GM12878 (cell line): ENCODE results near the gene NBPF15. TPM values are rescaled to one million over a fixed set of nuclear protein-coding genes. Genes with fewer than 3 reads are reported as not detected.
"Not testable (repeated sequence)": the region's sequence is repeated elsewhere in the genome, so short reads cannot be mapped to it uniquely, and the experiment has no call there.

Experiments used
- ATAC-seq: fragments of 200-7000 bp; cut with Tn5 transposase; 3 replicates; pipeline ENCODE4 v1.9.1; 2020; ENCODE audit warnings: mild to moderate bottlenecking, moderate library complexity
- BruUV-seq: library from RNA; stranded (reverse); fragments of 400-500 nt; replicated peaks from 2 replicates; lab custom pipeline; 2021; lab: Mats Ljungman, UMichigan
- CTCF ChIA-PET: fragments of 300-600 bp; sonication (Branson Sonifier 250); formaldehyde crosslinking; extraction: SDS; loops from one replicate; lab custom pipeline; 2021; ENCODE audit warnings: inconsistent platforms; lab: Yijun Ruan, JAX
- POLR2A ChIA-PET: fragments of 350-600 bp; formaldehyde crosslinking; extraction: SDS; loops from one replicate; lab custom pipeline; 2021; ENCODE audit warnings: inconsistent platforms; lab: Charles Lee
- RAD21 ChIA-PET: fragments of 300-600 bp; sonication (Branson Sonifier 250); formaldehyde crosslinking; loops from one replicate; lab custom pipeline; 2023; ENCODE audit warnings: antibody characterized with exemption; ENCODE audit not compliant: unreplicated experiment; lab: Charles Lee
- SMC1A ChIA-PET: fragments of 300-600 bp; sonication (Branson Sonifier 250); formaldehyde crosslinking; loops from one replicate; lab custom pipeline; 2023; ENCODE audit not compliant: unreplicated experiment, uncharacterized antibody; lab: Charles Lee
- DNase-seq: peaks from one replicate; pipeline ENCODE4 v3.0.0-alpha.2; 2011; ENCODE audit warnings: low read depth, low spot score
- FAIRE-seq: peaks from 3 replicates; lab custom pipeline; 2011; peaks lifted over from hg19 to GRCh38; lab: Jason Lieb, UNC
- H2AFZ ChIP-seq: 2 replicates; pipeline ENCODE4 v1.6.0; 2011; ENCODE audit warnings: low read depth, low read length, control low read depth; ENCODE audit not compliant: control insufficient read depth
- H3K27ac ChIP-seq: 2 replicates; pipeline ENCODE4 v1.5.1; 2011; ENCODE audit warnings: control low read depth; ENCODE audit not compliant: control insufficient read depth, insufficient read depth
- H3K27me3 ChIP-seq, 2 experiments: replicated peaks in 1 of 2; 2 replicates each; pipeline versions ENCODE4 v1.6.0 to v1.6.1; 2011; ENCODE audit warnings: low read length in 1 of 2; ENCODE audit not compliant: control insufficient read depth in 2 of 2, insufficient read depth in 2 of 2
- H3K36me3 ChIP-seq, 2 experiments: 2 replicates each; pipeline ENCODE4 v1.5.1; 2011; ENCODE audit warnings: low read length in 1 of 2; ENCODE audit not compliant: control insufficient read depth in 2 of 2, insufficient read depth in 2 of 2
- H3K4me1 ChIP-seq: 2 replicates; pipeline ENCODE4 v1.6.1; 2011; ENCODE audit warnings: mild to moderate bottlenecking, low read length, moderate library complexity, mixed read lengths; ENCODE audit not compliant: control insufficient read depth, insufficient read depth
- H3K4me2 ChIP-seq: 2 replicates; pipeline ENCODE4 v1.6.0; 2011; ENCODE audit warnings: control low read depth; ENCODE audit not compliant: control insufficient read depth, insufficient read depth
- H3K4me3 ChIP-seq: fragments of 200-600 bp; sonication (generic); 2 replicates; pipeline ENCODE4 v1.5.1; 2016
- H3K79me2 ChIP-seq: 2 replicates; pipeline ENCODE4 v1.6.0; 2011; ENCODE audit warnings: low read length; ENCODE audit not compliant: control insufficient read depth, insufficient read depth
- H3K9ac ChIP-seq: 2 replicates; pipeline ENCODE4 v1.8.0; 2011; ENCODE audit warnings: low read length, control low read depth, mixed read lengths; ENCODE audit not compliant: control insufficient read depth, insufficient read depth
- H3K9me3 ChIP-seq: replicated peaks from 3 replicates; pipeline ENCODE4 v1.5.1; 2011; ENCODE audit warnings: mild to moderate bottlenecking, low read length; ENCODE audit not compliant: control insufficient read depth, insufficient read depth
- H4K20me1 ChIP-seq: 2 replicates; pipeline ENCODE4 v1.6.0; 2011; ENCODE audit not compliant: control insufficient read depth, insufficient read depth
- WGBS: methylation state at CpG from one replicate; pipeline ENCODE4 v1.1.6; 2016; ENCODE audit warnings: low lambda C conversion rate; ENCODE audit not compliant: insufficient replicate concordance, insufficient coverage; ENCODE audit errors: missing lambda C conversion rate; 5-methylcytosine and 5-hydroxymethylcytosine counted together
- in situ Hi-C: fragments of 300-500 bp; cut with MboI; formaldehyde crosslinking; loops from 9 replicates; pipeline ENCODE4 v1.14.3; 2018; ENCODE audit warnings: mixed read lengths
- intact Hi-C: fragments of 100-400 bp; cut with micrococcal nuclease; formaldehyde crosslinking; loops from one replicate; pipeline ENCODE4 v1.14.2; 2022; ENCODE audit not compliant: unreplicated experiment
- polyA plus RNA-seq, 11 experiments: library from polyadenylated mRNA; depleted of rRNA in 4 of 11; unstranded in 6 of 11; stranded (reverse) in 5 of 11; fragments of >200 nt; fragmentation: Nextera tagmentation in 4 of 11; fragmentation: Illumina TruSeq in 1 of 11; extraction: Ambion mirVana in 4 of 11; extraction: Trizol in 1 of 11; gene quantifications; 1 replicate in 1 of 11; 2 replicates in 10 of 11; pipeline versions ENCODE4 v1.2.1 to v1.2.3, GENCODE V29; 2011 to 2016; ENCODE audit warnings: inconsistent platforms in 2 of 11, missing spikeins in 2 of 11, low read depth in 1 of 11
- total RNA-seq, 4 experiments: library from RNA; depleted of rRNA in 3 of 4; stranded (reverse); fragments of >200 nt in 3 of 4; fragmentation: Illumina TruSeq in 1 of 4; extraction: Trizol in 1 of 4; gene quantifications; 2 replicates each; pipeline versions ENCODE4 v1.2.1 to v1.2.3, GENCODE V29; 2013 to 2021

Gene NBPF15
- total and polyA plus RNA-seq, 10 of the 15 experiments (the other 5 are each of a cell fraction or from before 2014, with no cell fraction given): 3.2 to 36.9 (median 17.6) TPM

DNA sequence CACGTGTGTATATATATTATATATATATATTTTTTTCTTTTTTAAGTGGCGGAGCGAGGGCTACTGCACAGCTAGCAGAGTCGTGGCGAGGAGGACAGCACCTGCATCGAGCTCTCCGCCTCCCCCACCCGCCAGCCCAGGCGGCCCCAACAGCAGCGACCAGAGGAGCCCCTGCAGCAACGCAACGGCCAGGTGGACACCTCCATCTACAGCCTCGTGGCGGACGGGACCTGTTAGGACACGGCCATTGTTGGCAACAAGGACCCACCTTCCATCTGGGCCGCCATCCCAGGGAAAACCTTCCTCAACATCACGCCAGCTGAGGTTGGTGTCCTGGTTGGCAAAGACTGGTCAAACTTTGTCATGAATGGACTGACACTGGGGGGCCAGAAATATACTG is 19.1 kb downstream of the NBPF15 start:
- POLR2A ChIA-PET, H2AFZ ChIP-seq, DNase-seq, H3K9me3 ChIP-seq, BruUV-seq, SMC1A ChIA-PET, in situ Hi-C loops, H3K4me3 ChIP-seq, H3K4me1 ChIP-seq, H4K20me1 ChIP-seq, intact Hi-C loops, ATAC-seq, H3K9ac ChIP-seq, H3K4me2 ChIP-seq, RAD21 ChIA-PET, H3K27ac ChIP-seq, H3K36me3 ChIP-seq, H3K27me3 ChIP-seq, FAIRE-seq, H3K79me2 ChIP-seq, CTCF ChIA-PET: not testable (repeated sequence)
- WGBS: 99% methylated on average over 14 of the region's 18 CpGs

DNA sequence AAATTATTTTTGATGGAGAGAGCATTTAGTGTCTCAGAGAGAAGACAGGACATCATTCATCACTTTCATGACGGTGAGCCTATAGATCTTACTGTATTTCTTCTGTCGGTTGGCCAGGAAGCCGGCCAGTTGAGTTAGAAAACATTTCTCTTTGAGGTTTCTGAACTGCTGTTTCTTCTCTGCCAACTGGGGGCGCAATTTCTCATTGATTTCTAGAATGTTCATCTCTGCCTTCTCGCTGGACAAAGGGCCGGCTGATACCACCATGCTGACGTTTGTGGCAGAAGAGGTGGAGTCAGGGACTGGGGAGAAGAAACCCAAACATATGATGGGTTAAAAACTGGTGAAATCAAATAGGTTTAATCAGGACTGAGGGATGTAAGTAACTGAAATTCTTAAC is 21.7 kb downstream of the NBPF15 start:
- H3K9me3 ChIP-seq, H3K36me3 ChIP-seq, DNase-seq, H2AFZ ChIP-seq, H3K9ac ChIP-seq, SMC1A ChIA-PET, RAD21 ChIA-PET, ATAC-seq, CTCF ChIA-PET, intact Hi-C loops, FAIRE-seq, H3K27ac ChIP-seq, H3K4me3 ChIP-seq, H3K4me1 ChIP-seq, BruUV-seq, H4K20me1 ChIP-seq, in situ Hi-C loops, POLR2A ChIA-PET, H3K27me3 ChIP-seq, H3K79me2 ChIP-seq, H3K4me2 ChIP-seq: not testable (repeated sequence)
- 78% methylated on average over 6 of the region's 7 CpGs for WGBS
